ENCODE data around the gene OR10A5. TPM values are rescaled to one million over a fixed set of nuclear protein-coding genes. Genes with fewer than 3 reads are reported as not detected.
"Not testable (repeated sequence)": the region's sequence is repeated elsewhere in the genome, so short reads cannot be mapped to it uniquely, and the experiment has no call there.

The OR10A5 gene
- total RNA-seq, 3 donors from 2014 or later: not detected

- H3K36me3 ChIP-seq: no peaks in the 10 kb centered on the region
- DNase-seq (ENCODE audit: low spot score in 2 of 2): no peak
- TF ChIP-seq CTCF (IDR thresholded peaks at IDR 0.05): no peak
- TF ChIP-seq POLR2A (IDR thresholded peaks at IDR 0.05): no peak
- no peak for TF ChIP-seq POLR2AphosphoS5 (IDR thresholded peaks at IDR 0.05)
- intact Hi-C loops (cut with DNase I; ENCODE audit: low total_unique reads): no loop called here
- H3K9me3 ChIP-seq: no peaks in the 10 kb centered on the region
- H3K4me3 ChIP-seq: no peak overlapping the region
- no peaks in the 10 kb centered on the region for H3K27me3 ChIP-seq
- no peak overlapping the region for H3K27ac ChIP-seq
- H3K4me1 ChIP-seq: no peaks in the 10 kb centered on the region
Observed at GRCh38 chr11:6871278-6871677, 25.8 kb downstream of the OR10A5 start.

GRCh38 chr11:6875761-6876160 is 30.3 kb downstream of the OR10A5 start:
- intact Hi-C loops (cut with DNase I; ENCODE audit: low total_unique reads): no loop called here
- no peak for TF ChIP-seq POLR2A (IDR thresholded peaks at IDR 0.05)
- no peak for TF ChIP-seq CTCF (IDR thresholded peaks at IDR 0.05)
- no peak for TF ChIP-seq POLR2AphosphoS5 (IDR thresholded peaks at IDR 0.05)
- no peak for DNase-seq (ENCODE audit: low spot score in 2 of 2)
- H3K27ac ChIP-seq: no peak overlapping the region
- H3K4me3 ChIP-seq: no peak overlapping the region
- H3K4me1 ChIP-seq: no peaks in the 10 kb centered on the region
- no peaks in the 10 kb centered on the region for H3K27me3 ChIP-seq
- H3K9me3 ChIP-seq: no peaks in the 10 kb centered on the region
- H3K36me3 ChIP-seq: no peaks in the 10 kb centered on the region

GRCh38 chr11:6876325-6876724 is 30.8 kb downstream of the OR10A5 start, which contains the start of gene OR10A4:
Gene OR10A4 (plus strand): TSS chr11:6876625. CDS start chr11:6876648, 23 bp downstream.
- Histone ChIP-seq H3K4me1 (no peaks in the 10 kb centered on the region), H3K9me3 (no peaks in the 10 kb centered on the region), H3K27ac (no peak within 1 kb of the TSS), H3K4me3 (no peak within 1 kb of the TSS), H3K36me3 (no peaks in the 10 kb centered on the region), H3K27me3 (no peaks in the 10 kb centered on the region)
- TF ChIP-seq POLR2AphosphoS5 (IDR thresholded peaks at IDR 0.05) (no peak), CTCF (IDR thresholded peaks at IDR 0.05) (no peak), POLR2A (IDR thresholded peaks at IDR 0.05) (no peak)
- intact Hi-C loops (cut with DNase I; ENCODE audit: low total_unique reads): no loop called here
- no peak for DNase-seq (ENCODE audit: low spot score in 2 of 2)

GRCh38 chr11:6876914-6877313 is 31.4 kb downstream of the OR10A5 start:
- H3K9me3 ChIP-seq: no peaks in the 10 kb centered on the region
- no peaks in the 10 kb centered on the region for H3K36me3 ChIP-seq
- H3K4me1 ChIP-seq: no peaks in the 10 kb centered on the region
- H3K4me3 ChIP-seq: no peak overlapping the region
- intact Hi-C loops (cut with DNase I; ENCODE audit: low total_unique reads): no loop called here
- TF ChIP-seq POLR2A (IDR thresholded peaks at IDR 0.05): no peak
- TF ChIP-seq CTCF (IDR thresholded peaks at IDR 0.05): no peak
- TF ChIP-seq POLR2AphosphoS5 (IDR thresholded peaks at IDR 0.05): no peak
- no peaks in the 10 kb centered on the region for H3K27me3 ChIP-seq
- no peak for DNase-seq (ENCODE audit: low spot score in 2 of 2)
- no peak overlapping the region for H3K27ac ChIP-seq

GRCh38 chr11:6882751-6883150 is 37.3 kb downstream of the OR10A5 start:
- H3K4me1 ChIP-seq: no peaks in the 10 kb centered on the region
- no peaks in the 10 kb centered on the region for H3K36me3 ChIP-seq
- H3K27me3 ChIP-seq: no peaks in the 10 kb centered on the region
- DNase-seq (ENCODE audit: low spot score in 2 of 2): no peak
- H3K27ac ChIP-seq: no peak overlapping the region
- H3K4me3 ChIP-seq: no peak overlapping the region
- intact Hi-C loops (cut with DNase I; ENCODE audit: low total_unique reads): no loop called here
- H3K9me3 ChIP-seq: no peaks in the 10 kb centered on the region
- TF ChIP-seq CTCF (IDR thresholded peaks at IDR 0.05): no peak
- no peak for TF ChIP-seq POLR2A (IDR thresholded peaks at IDR 0.05)
- no peak for TF ChIP-seq POLR2AphosphoS5 (IDR thresholded peaks at IDR 0.05)

GRCh38 chr11:6887711-6888110 is 42.2 kb downstream of the OR10A5 start:
- H3K4me1 ChIP-seq; H3K27me3 ChIP-seq; DNase-seq (ENCODE audit: low spot score in 2 of 2); H3K36me3 ChIP-seq; H3K9me3 ChIP-seq; H3K27ac ChIP-seq; intact Hi-C loops (cut with DNase I; ENCODE audit: low total_unique reads); H3K4me3 ChIP-seq: not testable (repeated sequence)
